ENCODE measurements around the gene CRB1.

DNA sequence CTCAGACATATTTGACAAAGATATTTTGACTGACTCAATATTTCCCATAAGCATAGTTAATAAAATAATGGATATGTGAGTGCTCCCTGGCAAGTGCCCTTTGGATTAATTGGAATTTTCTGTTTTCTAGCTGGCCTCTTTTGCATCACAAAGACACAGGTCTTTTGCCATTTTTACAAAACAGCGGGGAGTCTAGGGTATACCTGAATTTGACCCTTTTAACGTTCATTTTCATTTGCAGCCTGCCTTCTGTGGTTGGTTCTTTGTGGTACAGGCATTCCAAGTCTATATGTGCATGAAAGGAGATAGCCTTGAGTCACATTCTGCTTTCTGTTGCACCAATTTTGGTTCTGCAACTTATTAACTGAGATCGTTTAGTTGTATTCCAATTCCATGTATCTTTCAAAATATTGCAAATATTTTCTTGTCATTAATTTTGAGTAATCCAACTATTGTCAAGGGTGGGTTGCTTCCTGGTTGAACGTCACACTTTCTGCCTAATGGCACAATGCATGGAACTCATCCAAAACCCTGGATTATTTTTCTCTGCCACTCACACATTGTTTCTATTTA lies 171.7 kb downstream of the CRB1 start:
- TF ChIP-seq POLR2A (IDR thresholded peaks at IDR 0.05; ENCODE audit: low read depth, low read length) = no peak
- no peak for TF ChIP-seq TAF1 (IDR thresholded peaks at IDR 0.05; ENCODE audit: borderline replicate concordance, low read depth, low read length)
